ENCODE measurements around the gene CPTP.

DNA sequence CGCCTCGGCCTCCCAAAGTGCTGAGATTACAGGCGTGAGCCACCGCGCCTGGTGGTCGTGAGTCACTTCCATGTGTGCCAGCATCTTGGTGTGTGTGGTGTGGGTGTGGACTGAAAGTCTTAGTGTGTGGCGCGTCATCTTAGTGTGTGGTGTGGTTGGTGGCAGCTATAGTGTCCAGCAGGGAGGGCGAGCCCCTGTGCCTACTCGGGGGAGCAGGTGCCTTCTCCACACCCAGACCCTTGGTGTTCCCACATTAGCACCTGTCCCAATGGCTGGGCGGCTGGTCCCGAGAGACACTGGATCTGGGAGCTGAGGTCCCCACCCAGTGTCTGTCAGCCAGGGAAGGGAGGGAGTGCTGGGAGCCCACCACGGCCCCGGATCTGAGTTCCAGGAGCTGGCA lies 41.6 kb upstream of the CPTP start:
- TF ChIP-seq EGR1 (IDR thresholded peaks at IDR 0.05; ENCODE audit: low read depth in 2 of 2) (no peak), CTCF (IDR thresholded peaks at IDR 0.05; ENCODE audit: low read depth, low read length, missing input control) (no peak), REST (IDR thresholded peaks at IDR 0.05) (no peak), RAD21 (IDR thresholded peaks at IDR 0.05) (no peak), TAF1 (conservative IDR thresholded peaks at IDR 0.05) (no peak), FOXA1 (IDR thresholded peaks at IDR 0.05) (no peak), RXRA (IDR thresholded peaks at IDR 0.05) (no peak), GABPA (IDR thresholded peaks at IDR 0.05 in 1 of 2, conservative IDR thresholded peaks at IDR 0.05 in 1 of 2) (no peak), ATF3 (IDR thresholded peaks at IDR 0.05) (no peak), SP1 (IDR thresholded peaks at IDR 0.05) (no peak)
- TF ChIP-seq, protein P1, sequence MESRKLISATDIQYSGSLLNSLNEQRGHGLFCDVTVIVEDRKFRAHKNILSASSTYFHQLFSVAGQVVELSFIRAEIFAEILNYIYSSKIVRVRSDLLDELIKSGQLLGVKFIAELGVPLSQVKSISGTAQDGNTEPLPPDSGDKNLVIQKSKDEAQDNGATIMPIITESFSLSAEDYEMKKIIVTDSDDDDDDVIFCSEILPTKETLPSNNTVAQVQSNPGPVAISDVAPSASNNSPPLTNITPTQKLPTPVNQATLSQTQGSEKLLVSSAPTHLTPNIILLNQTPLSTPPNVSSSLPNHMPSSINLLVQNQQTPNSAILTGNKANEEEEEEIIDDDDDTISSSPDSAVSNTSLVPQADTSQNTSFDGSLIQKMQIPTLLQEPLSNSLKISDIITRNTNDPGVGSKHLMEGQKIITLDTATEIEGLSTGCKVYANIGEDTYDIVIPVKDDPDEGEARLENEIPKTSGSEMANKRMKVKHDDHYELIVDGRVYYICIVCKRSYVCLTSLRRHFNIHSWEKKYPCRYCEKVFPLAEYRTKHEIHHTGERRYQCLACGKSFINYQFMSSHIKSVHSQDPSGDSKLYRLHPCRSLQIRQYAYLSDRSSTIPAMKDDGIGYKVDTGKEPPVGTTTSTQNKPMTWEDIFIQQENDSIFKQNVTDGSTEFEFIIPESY (IDR thresholded peaks at IDR 0.05): no peak
- TF ChIP-seq, protein P2, sequence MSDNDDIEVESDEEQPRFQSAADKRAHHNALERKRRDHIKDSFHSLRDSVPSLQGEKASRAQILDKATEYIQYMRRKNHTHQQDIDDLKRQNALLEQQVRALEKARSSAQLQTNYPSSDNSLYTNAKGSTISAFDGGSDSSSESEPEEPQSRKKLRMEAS (IDR thresholded peaks at IDR 0.05): no peak
